K562 (cell line): ENCODE data around the gene KLHL22. TPM values are rescaled to one million over a fixed set of nuclear protein-coding genes. Genes with fewer than 3 reads are reported as not detected.

Experiments
- ATAC-seq: fragments of 200-7000 bp; cut with Tn5 transposase; 3 replicates; pipeline ENCODE4 v1.9.1; 2020; ENCODE audit warnings: moderate library complexity
- BruUV-seq: library from RNA; stranded (reverse); fragments of 400-500 nt; replicated peaks from 2 replicates; lab custom pipeline; 2021; lab: Mats Ljungman, UMichigan
- CTCF ChIA-PET: fragments of 300-600 bp; formaldehyde crosslinking; extraction: SDS; loops from one replicate; lab custom pipeline; 2021; ENCODE audit warnings: low intra/inter-chr PET ratio; lab: Yijun Ruan, JAX
- POLR2A ChIA-PET: fragments of 300-600, 350-650 bp; sonication (Branson Sonifier 250); formaldehyde crosslinking; extraction: SDS; loops from one replicate; lab custom pipeline; 2021; ENCODE audit warnings: antibody characterized with exemption, inconsistent platforms; lab: Yijun Ruan, JAX
- DNase-seq, 4 experiments: peaks; one replicate each; pipeline versions ENCODE4 v3.0.0 to v3.0.0-alpha.2; 2011 to 2018; ENCODE audit warnings: low spot score in 3 of 4, mixed read lengths in 3 of 4; ENCODE audit errors: extremely low read depth in 1 of 4
- FAIRE-seq: peaks from 2 replicates; lab custom pipeline; 2011; peaks lifted over from hg19 to GRCh38; lab: Jason Lieb, UNC
- H2AFZ ChIP-seq: 2 replicates; pipeline ENCODE4 v1.6.0; 2011; ENCODE audit warnings: low read depth, low read length, control low read depth, inconsistent platforms
- H3K27ac ChIP-seq: fragments of 200-600 bp; 3 replicates; pipeline ENCODE4 v1.8.0; 2011; ENCODE audit warnings: low read depth, mild to moderate bottlenecking, control low read depth, inconsistent platforms, low read length, moderate library complexity, mixed read lengths; ENCODE audit errors: extremely low read depth
- H3K27me3 ChIP-seq, 2 experiments: fragments of 300-600 bp in 1 of 2; 2 replicates in 1 of 2; 3 replicates in 1 of 2; pipeline versions ENCODE4 v1.6.0 to v1.8.0; 2011; ENCODE audit warnings: inconsistent platforms in 2 of 2, low read length in 2 of 2, mild to moderate bottlenecking in 1 of 2, mixed read lengths in 1 of 2, moderate library complexity in 1 of 2; ENCODE audit not compliant: control insufficient read depth in 2 of 2, insufficient read depth in 2 of 2
- H3K36me3 ChIP-seq: fragments of 300-600 bp; 3 replicates; pipeline ENCODE4 v1.8.0; 2011; ENCODE audit warnings: mild to moderate bottlenecking, low read length, inconsistent platforms; ENCODE audit not compliant: control insufficient read depth, insufficient read depth
- H3K4me1 ChIP-seq, 2 experiments: fragments of 200-600 bp in 1 of 2; replicated peaks in 1 of 2; 2 replicates in 1 of 2; 3 replicates in 1 of 2; pipeline versions ENCODE4 v1.5.1 to v1.8.0; 2011; ENCODE audit warnings: inconsistent platforms in 2 of 2, low read length in 2 of 2, mild to moderate bottlenecking in 1 of 2, mixed read lengths in 1 of 2, moderate library complexity in 1 of 2; ENCODE audit not compliant: control insufficient read depth in 2 of 2, insufficient read depth in 2 of 2
- H3K4me2 ChIP-seq: 2 replicates; pipeline ENCODE4 v1.6.1; 2011; ENCODE audit warnings: low read length, control low read depth, inconsistent platforms, mixed read lengths; ENCODE audit not compliant: insufficient read depth
- H3K4me3 ChIP-seq: fragments of 200-600 bp; sonication (generic), shearing (Covaris generic); 2 replicates; pipeline ENCODE4 v1.5.1; 2016; ENCODE audit warnings: control low read depth, inconsistent platforms
- H3K79me2 ChIP-seq: fragments of 200-600 bp; 3 replicates; pipeline ENCODE4 v1.8.0; 2011; ENCODE audit warnings: low read length, inconsistent platforms; ENCODE audit not compliant: control insufficient read depth, insufficient read depth
- H3K9ac ChIP-seq, 2 experiments: 2 replicates each; pipeline versions ENCODE4 v1.6.0 to v1.6.1; 2011; ENCODE audit warnings: low read depth in 2 of 2, low read length in 2 of 2, control low read depth in 1 of 2, inconsistent platforms in 1 of 2, mild to moderate bottlenecking in 1 of 2, mixed read lengths in 1 of 2; ENCODE audit not compliant: insufficient read depth in 1 of 2
- H3K9me1 ChIP-seq: one replicate; pipeline ENCODE4 v1.6.0; 2011; ENCODE audit warnings: inconsistent platforms, mild to moderate bottlenecking, low read length, moderate library complexity; ENCODE audit not compliant: control insufficient read depth, insufficient read depth
- H3K9me3 ChIP-seq: replicated peaks from 2 replicates; pipeline ENCODE4 v1.5.1; 2011; ENCODE audit warnings: low read depth, low read length, inconsistent platforms; ENCODE audit not compliant: control insufficient read depth, insufficient read depth
- H4K20me1 ChIP-seq: replicated peaks from 2 replicates; pipeline ENCODE4 v1.6.1; 2011; ENCODE audit warnings: low read length, inconsistent platforms, mixed read lengths; ENCODE audit not compliant: control insufficient read depth, insufficient read depth
- CTCF ChIP-seq, 3 experiments: IDR thresholded peaks in 2 of 3; conservative IDR thresholded peaks in 1 of 3; 2 replicates each; pipeline ENCODE4 v1.5.1; 2011 to 2012; ENCODE audit warnings: low read length in 3 of 3, mild to moderate bottlenecking in 3 of 3, control low read depth in 2 of 3, improper control_type of control experiment in 1 of 3, inconsistent platforms in 1 of 3, low read depth in 1 of 3, mixed read lengths in 1 of 3, moderate library complexity in 1 of 3; ENCODE audit not compliant: insufficient read depth in 2 of 3
- DPF2 ChIP-seq: fragments of 450-650 bp; IDR thresholded peaks from 2 replicates; pipeline ENCODE4 v1.6.1; 2016
- HCFC1 ChIP-seq: IDR thresholded peaks from 2 replicates; pipeline ENCODE4 v1.6.1; 2012; ENCODE audit warnings: low read depth, low read length, improper control_type of control experiment
- HDAC2 ChIP-seq: fragments of 450-650 bp; IDR thresholded peaks from 2 replicates; pipeline ENCODE4 v1.6.1; 2016; ENCODE audit warnings: mild to moderate bottlenecking
- HDGF ChIP-seq: fragments of 450-650 bp; IDR thresholded peaks from 2 replicates; pipeline ENCODE4 v1.6.1; 2016
- ZNF584 ChIP-seq: fragments of 200-800 bp; sonication (Bioruptor generic); IDR thresholded peaks from 2 replicates; pipeline ENCODE4 v1.6.1; 2016; ENCODE audit warnings: low read depth, mild to moderate bottlenecking, missing genetic modification characterization, missing compliant biosample characterization
- ZNF766 ChIP-seq: fragments of 200-800 bp; sonication (Bioruptor generic); conservative IDR thresholded peaks from 2 replicates; pipeline ENCODE4 v1.6.1; 2016; ENCODE audit warnings: missing genetic modification characterization, missing compliant biosample characterization
- WGBS: fragments of 100-300 bp; shearing (Covaris generic); methylation state at CpG from one replicate; pipeline ENCODE4 v1.1.6; 2016; ENCODE audit warnings: low coverage, mixed read lengths; ENCODE audit not compliant: insufficient coverage; ENCODE audit errors: missing lambda C conversion rate; 5-methylcytosine and 5-hydroxymethylcytosine counted together
- in situ Hi-C: fragments of 300-500 bp; cut with MboI; formaldehyde crosslinking; loops from 4 replicates; pipeline ENCODE4 v1.15.0; 2018; ENCODE audit warnings: inconsistent platforms, mixed read lengths
- intact Hi-C: fragments of 100-400 bp; cut with micrococcal nuclease; formaldehyde crosslinking; loops from 2 replicates; pipeline ENCODE4 v1.14.2; 2022
- polyA plus RNA-seq, 8 experiments: library from polyadenylated mRNA; depleted of rRNA in 4 of 8; stranded (reverse) in 5 of 8; unstranded in 3 of 8; fragments of >200 nt; fragmentation: Nextera tagmentation in 2 of 8; fragmentation: Illumina TruSeq in 1 of 8; extraction: Ambion mirVana in 2 of 8; extraction: Trizol in 1 of 8; gene quantifications; 2 replicates each; pipeline versions ENCODE4 v1.2.1 to v1.2.3, GENCODE V29; 2011 to 2014; ENCODE audit warnings: inconsistent platforms in 1 of 8, missing spikeins in 1 of 8
- total RNA-seq, 7 experiments: library from RNA; depleted of rRNA in 6 of 7; stranded (reverse); fragments of >200 nt in 6 of 7; fragmentation: Illumina TruSeq in 2 of 7; extraction: Trizol in 2 of 7; gene quantifications; 2 replicates each; pipeline versions ENCODE4 v1.2.1 to v1.2.3, GENCODE V29; 2011 to 2021; ENCODE audit warnings: low replicate concordance in 1 of 7
- TF ChIP-seq, protein P1 (sequence below), 2 experiments: IDR thresholded peaks in 1 of 2; conservative IDR thresholded peaks in 1 of 2; 2 replicates each; pipeline ENCODE4 v1.6.1; 2016; ENCODE audit warnings: low read depth in 2 of 2, mild to moderate bottlenecking in 1 of 2, missing compliant biosample characterization in 1 of 2, missing genetic modification characterization in 1 of 2, moderate library complexity in 1 of 2
- TF ChIP-seq, protein P2 (sequence below): sonication (generic); formaldehyde crosslinking; IDR thresholded peaks from 2 replicates; pipeline ENCODE4 v1.8.1; 2023; ENCODE audit warnings: mild to moderate bottlenecking, missing genetic modification reagents
- TF ChIP-seq, protein P3 (sequence below): IDR thresholded peaks from 3 replicates; pipeline ENCODE4 v1.6.1; 2011; ENCODE audit warnings: borderline replicate concordance, mild to moderate bottlenecking; ENCODE audit not compliant: insufficient read length, insufficient read depth

KLHL22 gene
- total and polyA plus RNA-seq, 9 of the 15 experiments (the other 6 are each of a cell fraction or from before 2014, with no cell fraction given): 1.3 to 25.6 (median 15.2) TPM

DNA sequence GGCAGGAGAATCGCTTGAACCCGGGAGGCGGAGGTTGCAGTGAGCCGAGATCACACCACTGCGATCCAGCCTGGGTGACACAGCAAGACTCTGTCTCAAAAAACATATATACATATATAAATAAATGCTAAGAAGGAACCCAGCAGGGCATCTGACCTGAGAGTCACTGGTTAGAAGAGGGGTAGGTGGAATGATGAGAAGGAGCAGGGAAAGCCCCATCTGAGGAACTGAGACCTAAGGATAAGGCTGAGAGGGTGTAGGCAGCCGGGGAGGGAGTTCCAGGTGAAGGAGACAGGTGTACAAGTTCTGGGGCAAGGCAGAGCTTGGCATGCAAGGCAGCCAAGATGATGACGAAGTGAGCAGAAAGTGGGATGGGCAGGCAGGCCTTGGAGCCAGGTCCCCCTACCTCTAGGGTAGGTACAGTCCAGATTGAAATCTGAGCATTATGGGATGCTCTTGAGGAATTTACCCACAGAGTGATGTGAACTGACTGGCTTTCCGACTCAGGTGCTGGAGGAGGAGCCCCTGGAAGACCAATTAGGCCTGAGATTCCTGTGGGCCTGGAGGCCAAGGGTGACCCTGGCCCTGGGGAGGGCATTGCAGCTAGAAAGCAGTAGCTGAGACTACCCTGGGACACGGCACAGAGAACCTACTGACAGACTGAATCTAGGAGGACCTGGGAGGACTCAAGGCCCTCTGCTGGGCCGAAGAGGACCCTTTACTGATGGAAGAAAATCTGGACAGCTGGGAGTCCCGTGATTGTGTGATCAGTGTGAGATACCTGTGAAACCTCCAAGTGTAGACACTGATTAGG is 22.8 kb downstream of the KLHL22 start:
- Histone ChIP-seq H3K9me3 (no peaks in the 10 kb centered on the region), H4K20me1 (peaks cover 16% of the 10 kb centered on the region), H3K4me1 (peaks cover 12 to 13% of the 10 kb centered on the region in 2 experiments; a peak in 4 of 5 replicates), H3K9me1 (no peaks in the 10 kb centered on the region), H3K36me3 (peaks cover 3% of the 10 kb centered on the region; the same call in 1 of the 3 replicates), H3K9ac (peak overlapping the region in 1 of 2 experiments; percentile 9; a peak in 1 of 4 replicates), H3K4me3 (no peak overlapping the region), H2AFZ (no peak overlapping the region), H3K27ac (no peak overlapping the region), H3K4me2 (no peak overlapping the region), H3K27me3 (no peaks in the 10 kb centered on the region), H3K79me2 (no peaks in the 10 kb centered on the region)
- ATAC-seq (peak; percentile 62), FAIRE-seq (no peak), DNase-seq (peak in 2 of 4 experiments; percentile 46 to 59)
- intact Hi-C loops (no loop called here), in situ Hi-C loops (no loop called here)
- WGBS: 38% methylated on average over 11 of the region's 11 CpGs
- ChIA-PET POLR2A (interaction anchor here (0.6 to 5.6 kb wide), 10 partner anchors 10 to 83 kb away, joined by 3 to 46 read pairs (median 5); no protein-coding TSS in a partner anchor), CTCF (no interaction called here)
- BruUV-seq: no TSS peak
- TF ChIP-seq ZNF766 (CRISPR knock-in tag) (no peak), DPF2 (no peak), HDGF (no peak), HCFC1 (no peak), ZNF584 (CRISPR knock-in tag) (0 out of 2 replicates have a peak, but pooled peaks have one; percentile 30), CTCF (IDR thresholded peaks at IDR 0.05 in 2 of 3, conservative IDR thresholded peaks at IDR 0.05 in 1 of 3; ENCODE audit: insufficient read depth in 2 of 3, low read depth in 1 of 3, low read length in 3 of 3) (peak; percentile 16 to 27 (median 23); a peak in 1 of 6 replicates), HDAC2 (peak; percentile 94)
- TF ChIP-seq, protein P1, sequence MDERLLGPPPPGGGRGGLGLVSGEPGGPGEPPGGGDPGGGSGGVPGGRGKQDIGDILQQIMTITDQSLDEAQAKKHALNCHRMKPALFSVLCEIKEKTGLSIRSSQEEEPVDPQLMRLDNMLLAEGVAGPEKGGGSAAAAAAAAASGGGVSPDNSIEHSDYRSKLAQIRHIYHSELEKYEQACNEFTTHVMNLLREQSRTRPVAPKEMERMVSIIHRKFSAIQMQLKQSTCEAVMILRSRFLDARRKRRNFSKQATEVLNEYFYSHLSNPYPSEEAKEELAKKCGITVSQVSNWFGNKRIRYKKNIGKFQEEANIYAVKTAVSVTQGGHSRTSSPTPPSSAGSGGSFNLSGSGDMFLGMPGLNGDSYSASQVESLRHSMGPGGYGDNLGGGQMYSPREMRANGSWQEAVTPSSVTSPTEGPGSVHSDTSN (CRISPR knock-in tag; IDR thresholded peaks at IDR 0.05; ENCODE audit: low read depth): no peak
- TF ChIP-seq, protein P1 (tag; conservative IDR thresholded peaks at IDR 0.05; ENCODE audit: low read depth): no peak
- TF ChIP-seq, protein P2, sequence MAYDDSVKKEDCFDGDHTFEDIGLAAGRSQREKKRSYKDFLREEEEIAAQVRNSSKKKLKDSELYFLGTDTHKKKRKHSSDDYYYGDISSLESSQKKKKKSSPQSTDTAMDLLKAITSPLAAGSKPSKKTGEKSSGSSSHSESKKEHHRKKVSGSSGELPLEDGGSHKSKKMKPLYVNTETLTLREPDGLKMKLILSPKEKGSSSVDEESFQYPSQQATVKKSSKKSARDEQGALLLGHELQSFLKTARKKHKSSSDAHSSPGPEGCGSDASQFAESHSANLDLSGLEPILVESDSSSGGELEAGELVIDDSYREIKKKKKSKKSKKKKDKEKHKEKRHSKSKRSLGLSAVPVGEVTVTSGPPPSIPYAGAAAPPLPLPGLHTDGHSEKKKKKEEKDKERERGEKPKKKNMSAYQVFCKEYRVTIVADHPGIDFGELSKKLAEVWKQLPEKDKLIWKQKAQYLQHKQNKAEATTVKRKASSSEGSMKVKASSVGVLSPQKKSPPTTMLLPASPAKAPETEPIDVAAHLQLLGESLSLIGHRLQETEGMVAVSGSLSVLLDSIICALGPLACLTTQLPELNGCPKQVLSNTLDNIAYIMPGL (CRISPR knock-in tag): peak; percentile 50; the same call in 1 of the 2 replicates
- TF ChIP-seq, protein P3, sequence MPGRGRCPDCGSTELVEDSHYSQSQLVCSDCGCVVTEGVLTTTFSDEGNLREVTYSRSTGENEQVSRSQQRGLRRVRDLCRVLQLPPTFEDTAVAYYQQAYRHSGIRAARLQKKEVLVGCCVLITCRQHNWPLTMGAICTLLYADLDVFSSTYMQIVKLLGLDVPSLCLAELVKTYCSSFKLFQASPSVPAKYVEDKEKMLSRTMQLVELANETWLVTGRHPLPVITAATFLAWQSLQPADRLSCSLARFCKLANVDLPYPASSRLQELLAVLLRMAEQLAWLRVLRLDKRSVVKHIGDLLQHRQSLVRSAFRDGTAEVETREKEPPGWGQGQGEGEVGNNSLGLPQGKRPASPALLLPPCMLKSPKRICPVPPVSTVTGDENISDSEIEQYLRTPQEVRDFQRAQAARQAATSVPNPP: no peak
